ENCODE measurements around the gene CLEC4C.

DNA sequence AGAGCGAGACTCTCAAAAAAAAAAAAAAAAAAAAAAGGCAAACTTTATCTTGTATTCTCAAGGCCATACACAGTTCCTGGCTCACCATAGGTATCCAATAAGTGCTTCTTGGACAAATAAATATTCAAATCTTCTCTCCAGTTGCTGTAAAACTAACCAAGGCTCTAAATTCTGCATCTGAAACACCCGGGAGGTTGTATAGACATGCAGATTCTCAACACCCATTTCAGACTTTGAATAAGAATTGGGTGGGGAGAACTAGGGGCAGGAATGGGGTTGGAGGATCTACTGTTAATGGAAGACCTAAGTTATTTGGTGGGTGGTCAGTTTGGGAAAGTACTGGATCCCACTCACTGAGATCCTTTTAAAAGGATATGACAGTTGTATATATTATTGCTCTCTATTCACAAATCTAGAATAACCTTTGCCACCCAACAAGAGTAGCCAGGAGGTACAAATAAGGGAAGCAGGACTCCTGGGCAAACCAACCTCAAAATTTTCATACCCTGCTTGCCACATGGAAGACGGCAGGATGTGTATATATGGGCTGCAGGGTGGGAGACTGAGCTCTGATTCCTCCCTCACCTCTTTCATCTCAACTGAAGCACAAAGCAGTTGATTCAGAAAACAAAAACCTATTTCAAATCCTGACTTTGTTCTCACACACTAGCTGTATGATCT is 52.5 kb downstream of the CLEC4C start:
- TF ChIP-seq, protein P1, sequence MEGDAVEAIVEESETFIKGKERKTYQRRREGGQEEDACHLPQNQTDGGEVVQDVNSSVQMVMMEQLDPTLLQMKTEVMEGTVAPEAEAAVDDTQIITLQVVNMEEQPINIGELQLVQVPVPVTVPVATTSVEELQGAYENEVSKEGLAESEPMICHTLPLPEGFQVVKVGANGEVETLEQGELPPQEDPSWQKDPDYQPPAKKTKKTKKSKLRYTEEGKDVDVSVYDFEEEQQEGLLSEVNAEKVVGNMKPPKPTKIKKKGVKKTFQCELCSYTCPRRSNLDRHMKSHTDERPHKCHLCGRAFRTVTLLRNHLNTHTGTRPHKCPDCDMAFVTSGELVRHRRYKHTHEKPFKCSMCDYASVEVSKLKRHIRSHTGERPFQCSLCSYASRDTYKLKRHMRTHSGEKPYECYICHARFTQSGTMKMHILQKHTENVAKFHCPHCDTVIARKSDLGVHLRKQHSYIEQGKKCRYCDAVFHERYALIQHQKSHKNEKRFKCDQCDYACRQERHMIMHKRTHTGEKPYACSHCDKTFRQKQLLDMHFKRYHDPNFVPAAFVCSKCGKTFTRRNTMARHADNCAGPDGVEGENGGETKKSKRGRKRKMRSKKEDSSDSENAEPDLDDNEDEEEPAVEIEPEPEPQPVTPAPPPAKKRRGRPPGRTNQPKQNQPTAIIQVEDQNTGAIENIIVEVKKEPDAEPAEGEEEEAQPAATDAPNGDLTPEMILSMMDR (conservative IDR thresholded peaks at IDR 0.05; ENCODE audit: low read depth in 2 of 2) = no peak
- no peak for TF ChIP-seq EZH2phosphoT487 (IDR thresholded peaks at IDR 0.05; ENCODE audit: unreplicated experiment)
- no peak for TF ChIP-seq EZH2 (IDR thresholded peaks at IDR 0.05; ENCODE audit: low read depth, unreplicated experiment)
- TF ChIP-seq, protein P2, sequence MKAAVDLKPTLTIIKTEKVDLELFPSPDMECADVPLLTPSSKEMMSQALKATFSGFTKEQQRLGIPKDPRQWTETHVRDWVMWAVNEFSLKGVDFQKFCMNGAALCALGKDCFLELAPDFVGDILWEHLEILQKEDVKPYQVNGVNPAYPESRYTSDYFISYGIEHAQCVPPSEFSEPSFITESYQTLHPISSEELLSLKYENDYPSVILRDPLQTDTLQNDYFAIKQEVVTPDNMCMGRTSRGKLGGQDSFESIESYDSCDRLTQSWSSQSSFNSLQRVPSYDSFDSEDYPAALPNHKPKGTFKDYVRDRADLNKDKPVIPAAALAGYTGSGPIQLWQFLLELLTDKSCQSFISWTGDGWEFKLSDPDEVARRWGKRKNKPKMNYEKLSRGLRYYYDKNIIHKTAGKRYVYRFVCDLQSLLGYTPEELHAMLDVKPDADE (IDR thresholded peaks at IDR 0.05) = no peak
- no peak for TF ChIP-seq POLR2AphosphoS5 (IDR thresholded peaks at IDR 0.05; ENCODE audit: low read depth)
- no peak for TF ChIP-seq ZNF331 (CRISPR knock-in tag; IDR thresholded peaks at IDR 0.05; ENCODE audit: low read depth)
- TF ChIP-seq, protein P3, sequence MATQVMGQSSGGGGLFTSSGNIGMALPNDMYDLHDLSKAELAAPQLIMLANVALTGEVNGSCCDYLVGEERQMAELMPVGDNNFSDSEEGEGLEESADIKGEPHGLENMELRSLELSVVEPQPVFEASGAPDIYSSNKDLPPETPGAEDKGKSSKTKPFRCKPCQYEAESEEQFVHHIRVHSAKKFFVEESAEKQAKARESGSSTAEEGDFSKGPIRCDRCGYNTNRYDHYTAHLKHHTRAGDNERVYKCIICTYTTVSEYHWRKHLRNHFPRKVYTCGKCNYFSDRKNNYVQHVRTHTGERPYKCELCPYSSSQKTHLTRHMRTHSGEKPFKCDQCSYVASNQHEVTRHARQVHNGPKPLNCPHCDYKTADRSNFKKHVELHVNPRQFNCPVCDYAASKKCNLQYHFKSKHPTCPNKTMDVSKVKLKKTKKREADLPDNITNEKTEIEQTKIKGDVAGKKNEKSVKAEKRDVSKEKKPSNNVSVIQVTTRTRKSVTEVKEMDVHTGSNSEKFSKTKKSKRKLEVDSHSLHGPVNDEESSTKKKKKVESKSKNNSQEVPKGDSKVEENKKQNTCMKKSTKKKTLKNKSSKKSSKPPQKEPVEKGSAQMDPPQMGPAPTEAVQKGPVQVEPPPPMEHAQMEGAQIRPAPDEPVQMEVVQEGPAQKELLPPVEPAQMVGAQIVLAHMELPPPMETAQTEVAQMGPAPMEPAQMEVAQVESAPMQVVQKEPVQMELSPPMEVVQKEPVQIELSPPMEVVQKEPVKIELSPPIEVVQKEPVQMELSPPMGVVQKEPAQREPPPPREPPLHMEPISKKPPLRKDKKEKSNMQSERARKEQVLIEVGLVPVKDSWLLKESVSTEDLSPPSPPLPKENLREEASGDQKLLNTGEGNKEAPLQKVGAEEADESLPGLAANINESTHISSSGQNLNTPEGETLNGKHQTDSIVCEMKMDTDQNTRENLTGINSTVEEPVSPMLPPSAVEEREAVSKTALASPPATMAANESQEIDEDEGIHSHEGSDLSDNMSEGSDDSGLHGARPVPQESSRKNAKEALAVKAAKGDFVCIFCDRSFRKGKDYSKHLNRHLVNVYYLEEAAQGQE (IDR thresholded peaks at IDR 0.05; ENCODE audit: unreplicated experiment) = no peak
- no peak for TF ChIP-seq CREB1 (CRISPR knock-in tag; IDR thresholded peaks at IDR 0.05; ENCODE audit: low read depth)
- TF ChIP-seq STAT1 (IDR thresholded peaks at IDR 0.05; ENCODE audit: unreplicated experiment) = no peak
- TF ChIP-seq JUNB (IDR thresholded peaks at IDR 0.05; ENCODE audit: unreplicated experiment) = no peak
- TF ChIP-seq ZNF114 (CRISPR knock-in tag; IDR thresholded peaks at IDR 0.05) = no peak
